ENCODE results near the gene CBLB. TPM values are rescaled to one million over a fixed set of nuclear protein-coding genes. Genes with fewer than 3 reads are reported as not detected.

Gene CBLB
- total RNA-seq, 1 donor from 2014 or later = 140 TPM

DNA sequence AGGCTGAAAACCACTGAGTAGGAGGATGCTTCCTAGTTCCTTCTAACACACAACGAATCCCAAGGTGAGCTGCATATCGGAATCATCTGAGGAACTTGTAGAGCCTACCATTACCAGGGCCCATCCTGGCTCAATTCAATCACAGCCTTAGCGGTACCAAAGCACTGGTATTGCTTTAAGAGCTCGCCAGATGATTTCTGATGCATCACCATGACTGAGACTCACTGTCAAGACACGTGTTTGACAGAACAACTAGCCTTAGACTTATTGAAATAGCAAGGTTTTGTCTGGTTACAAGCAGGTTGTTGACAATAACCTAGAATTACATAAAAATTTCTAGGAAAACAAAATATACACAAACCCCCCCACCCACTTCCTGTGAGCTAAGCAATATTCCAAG lies 68.5 kb downstream of the CBLB start:
- DNase-seq (ENCODE audit: low spot score) = no peak
- ATAC-seq = no peak
- intact Hi-C loops (cut with DNase I) = no loop called here

DNA sequence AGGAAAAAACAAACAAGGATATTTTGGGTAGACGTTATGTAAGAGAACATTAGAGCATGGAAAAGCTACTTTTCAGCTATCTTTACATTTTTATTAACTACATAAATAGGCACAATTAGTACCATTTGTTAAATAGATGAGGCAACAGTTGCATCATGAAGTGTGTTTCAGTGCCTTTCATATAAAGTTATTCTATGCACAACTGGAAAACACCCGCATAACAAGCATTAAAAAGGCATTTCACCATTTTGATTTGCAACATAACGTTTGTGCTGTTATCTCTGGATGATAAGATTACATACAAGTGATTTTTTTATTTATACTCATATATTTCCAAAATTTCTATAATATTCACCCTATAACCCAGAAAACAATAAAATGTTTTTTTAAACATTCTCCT lies 69.5 kb downstream of the CBLB start:
- DNase-seq (ENCODE audit: low spot score) = no peak
- ATAC-seq = no peak
- intact Hi-C loops (cut with DNase I) = no loop called here

DNA sequence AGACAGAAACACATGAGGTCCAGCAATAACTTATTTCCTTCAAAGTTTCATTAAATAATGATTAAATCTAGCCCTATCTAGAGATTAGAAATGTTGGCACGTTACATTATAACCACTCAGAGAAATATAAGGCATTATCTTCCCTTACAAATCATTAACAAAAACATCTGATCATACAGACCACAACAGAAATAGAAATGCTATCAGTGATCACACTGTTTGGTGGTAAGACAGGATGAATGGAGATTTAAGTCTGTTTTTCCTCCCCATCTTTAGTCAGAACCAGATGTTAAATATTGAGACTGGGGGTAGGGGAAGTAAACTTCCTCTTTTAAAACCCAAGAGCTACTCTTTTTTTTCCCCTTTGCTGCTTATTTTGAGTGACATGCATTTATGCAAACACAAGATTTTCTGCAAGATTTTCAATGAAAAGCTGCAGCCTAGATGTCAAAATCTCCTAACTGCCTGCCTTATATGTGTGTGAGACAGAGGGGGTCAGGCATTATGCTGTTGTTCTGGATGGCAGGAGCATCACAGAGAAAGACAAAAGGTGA lies 70.4 kb downstream of the CBLB start:
- ATAC-seq = no peak
- DNase-seq (ENCODE audit: low spot score) = no peak
- intact Hi-C loops (cut with DNase I) = no loop called here

DNA sequence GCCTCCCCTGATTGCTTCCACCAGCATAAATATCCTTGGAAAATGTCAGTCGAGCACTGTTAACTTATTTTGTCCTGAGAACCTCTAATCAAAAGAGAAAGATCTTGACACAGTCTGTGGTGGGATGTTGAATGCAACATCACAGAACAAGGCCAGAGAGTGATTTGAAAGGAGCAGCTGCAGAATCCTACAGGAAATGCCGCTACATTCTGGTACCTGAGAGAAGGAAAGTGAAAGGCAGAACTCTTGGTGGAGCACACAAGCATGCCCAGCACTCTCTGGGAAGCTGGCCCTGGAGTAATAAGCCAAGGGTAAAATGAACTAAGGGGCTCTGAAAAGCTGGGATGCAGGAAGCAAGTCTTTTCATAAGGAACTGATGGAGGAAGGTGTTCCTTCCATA lies 75.8 kb downstream of the CBLB start:
- DNase-seq (ENCODE audit: low spot score) = no peak
- ATAC-seq = no peak
- intact Hi-C loops (cut with DNase I) = loop anchor here (5.0 kb wide), 1 partner anchor 634 kb away; no protein-coding TSS in a partner anchor

DNA sequence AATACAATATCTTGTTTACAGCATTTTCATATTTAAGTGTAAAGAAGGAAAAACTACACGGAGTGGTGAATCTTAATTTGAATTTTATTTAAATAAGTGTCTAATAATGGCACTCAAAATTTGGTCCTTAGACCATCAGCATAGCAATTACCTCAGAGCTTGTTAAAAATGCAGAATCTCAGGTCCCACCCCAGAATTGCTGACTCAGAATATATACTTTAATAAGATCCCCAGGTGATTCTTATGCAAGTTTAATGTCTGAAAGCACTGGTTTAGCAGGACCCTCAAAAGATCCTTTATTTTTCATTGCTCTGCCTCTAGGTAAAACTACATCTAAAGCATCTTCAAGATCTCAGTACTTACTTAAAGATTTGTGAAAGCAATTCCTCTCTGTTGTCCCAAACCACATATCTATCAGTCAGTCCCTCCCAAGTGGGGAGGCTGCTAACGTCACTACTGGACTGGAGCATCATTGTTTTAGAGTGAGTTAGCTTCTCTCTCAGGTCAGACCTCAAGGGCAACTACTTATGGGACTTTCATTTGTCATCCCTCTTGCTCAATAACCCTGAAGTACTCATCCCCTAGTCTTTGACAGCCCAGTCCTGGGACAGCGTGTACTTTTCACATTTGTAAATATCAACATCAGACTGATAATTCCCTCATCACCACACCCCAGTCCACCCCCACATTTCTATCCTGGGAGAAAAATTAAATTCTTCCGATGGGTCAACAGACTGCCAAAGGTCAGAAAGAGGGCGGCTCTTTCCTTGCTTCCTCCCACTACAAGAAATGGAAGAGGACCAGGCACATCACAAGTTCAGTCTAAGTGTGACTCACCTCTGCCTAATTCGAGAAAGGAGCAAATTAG lies 76.7 kb downstream of the CBLB start:
- peak; percentile 95 for ATAC-seq
- DNase-seq (ENCODE audit: low spot score) = peak; percentile 82
- intact Hi-C loops (cut with DNase I) = loop anchor here (5.0 kb wide), 1 partner anchor 635 kb away; no protein-coding TSS in a partner anchor

DNA sequence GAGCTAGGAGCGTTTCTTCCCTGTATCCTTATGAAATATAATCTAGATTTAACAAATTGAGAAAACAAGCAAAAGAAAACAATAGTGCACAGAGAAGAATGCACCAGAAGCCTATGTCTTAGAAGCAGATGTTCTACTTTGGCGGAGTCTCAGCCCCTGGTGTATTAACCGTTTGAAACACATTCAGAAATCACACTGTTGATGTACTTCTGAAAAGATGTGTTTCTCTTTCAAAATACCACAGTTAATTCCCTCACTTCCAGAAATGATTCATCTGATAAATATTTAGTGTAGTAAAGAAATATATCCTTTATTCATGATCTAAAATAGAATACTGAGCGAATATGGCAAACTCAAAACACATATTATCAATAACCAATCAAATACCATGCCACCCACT lies 77.7 kb downstream of the CBLB start:
- no peak for DNase-seq (ENCODE audit: low spot score)
- ATAC-seq = peak; percentile 70
- intact Hi-C loops (cut with DNase I) = loop anchor here (5.0 kb wide), 1 partner anchor 636 kb away; no protein-coding TSS in a partner anchor

DNA sequence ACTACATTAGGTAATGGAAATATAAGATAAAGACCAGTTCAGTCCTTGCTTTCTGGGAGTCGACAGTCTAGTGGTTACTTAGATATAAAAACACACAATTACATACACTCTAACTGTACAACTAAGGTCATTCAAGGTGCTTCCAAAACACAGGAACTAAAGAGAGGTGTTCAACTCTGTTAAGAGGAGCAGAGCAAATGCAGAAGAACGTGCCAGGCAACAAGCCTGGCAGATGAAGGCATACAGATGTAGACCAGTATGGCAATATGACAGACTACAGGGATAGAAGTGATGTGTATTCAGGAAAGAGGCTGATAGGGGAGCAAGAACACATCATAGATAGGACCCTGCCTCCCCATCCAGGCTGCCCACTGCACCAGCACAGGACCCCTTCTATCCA lies 78.3 kb downstream of the CBLB start:
- DNase-seq (ENCODE audit: low spot score) (no peak), ATAC-seq (no peak)
- intact Hi-C loops (cut with DNase I) = loop anchor here (5.0 kb wide), 1 partner anchor 637 kb away; no protein-coding TSS in a partner anchor

DNA sequence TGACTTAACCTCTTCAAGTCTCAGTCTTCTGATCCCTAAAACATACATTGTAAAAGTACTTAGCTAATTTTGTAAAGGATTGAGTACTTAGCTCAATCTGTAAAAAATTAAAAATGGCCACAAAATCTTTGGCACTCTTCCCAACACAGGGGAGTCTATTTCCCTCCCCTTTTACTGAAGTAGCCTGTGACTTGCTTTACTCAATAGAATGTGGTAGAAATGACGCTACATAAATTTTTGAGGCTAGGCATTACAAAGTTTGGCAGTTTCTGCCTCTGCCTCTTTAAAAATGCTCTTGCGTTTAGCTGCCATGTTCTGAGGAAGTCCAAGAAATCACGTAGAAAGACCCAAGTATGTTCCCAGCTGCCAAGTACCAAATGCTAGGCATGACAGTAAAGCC lies 80.2 kb downstream of the CBLB start:
- no peak for ATAC-seq
- intact Hi-C loops (cut with DNase I) = no loop called here
- DNase-seq (ENCODE audit: low spot score) = no peak

DNA sequence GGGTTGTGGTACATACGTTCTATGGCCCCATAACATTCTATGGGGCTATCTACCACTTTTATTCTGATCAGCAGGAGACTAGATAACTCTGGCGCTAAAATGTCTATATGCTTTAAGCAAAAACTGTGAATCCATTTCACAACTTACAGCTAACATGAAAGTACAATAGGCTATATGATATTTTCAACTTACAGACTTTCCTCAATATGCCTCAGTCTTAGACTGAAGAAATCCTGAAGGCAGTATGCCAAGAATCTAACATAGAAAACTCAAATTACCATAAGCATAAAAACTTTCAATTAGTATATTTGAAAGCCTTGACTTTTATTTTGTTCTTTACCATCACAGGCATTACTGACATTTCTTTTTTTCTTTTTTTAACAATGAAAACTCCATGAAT lies 81.4 kb downstream of the CBLB start:
- intact Hi-C loops (cut with DNase I) = no loop called here
- DNase-seq (ENCODE audit: low spot score) = no peak
- no peak for ATAC-seq

DNA sequence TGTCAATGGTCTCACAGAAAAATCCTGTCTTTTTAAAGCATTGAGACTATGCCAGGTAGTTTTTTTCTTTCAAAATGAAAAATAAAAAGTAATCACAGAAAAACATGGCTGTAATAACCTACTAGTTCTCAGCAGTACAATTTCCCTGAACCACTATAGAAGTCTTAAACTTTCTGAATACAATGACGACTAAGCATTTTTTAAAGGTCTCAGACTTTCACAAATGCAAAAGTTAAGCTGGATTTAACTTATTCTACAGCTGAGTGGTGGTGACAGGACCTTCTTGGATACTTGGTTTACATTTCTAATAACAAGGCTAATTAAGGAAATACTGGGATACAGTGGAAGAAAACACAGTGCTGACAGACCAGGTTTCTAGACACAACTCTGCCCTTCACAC lies 81.8 kb downstream of the CBLB start:
- no peak for ATAC-seq
- intact Hi-C loops (cut with DNase I) = no loop called here
- DNase-seq (ENCODE audit: low spot score) = no peak

DNA sequence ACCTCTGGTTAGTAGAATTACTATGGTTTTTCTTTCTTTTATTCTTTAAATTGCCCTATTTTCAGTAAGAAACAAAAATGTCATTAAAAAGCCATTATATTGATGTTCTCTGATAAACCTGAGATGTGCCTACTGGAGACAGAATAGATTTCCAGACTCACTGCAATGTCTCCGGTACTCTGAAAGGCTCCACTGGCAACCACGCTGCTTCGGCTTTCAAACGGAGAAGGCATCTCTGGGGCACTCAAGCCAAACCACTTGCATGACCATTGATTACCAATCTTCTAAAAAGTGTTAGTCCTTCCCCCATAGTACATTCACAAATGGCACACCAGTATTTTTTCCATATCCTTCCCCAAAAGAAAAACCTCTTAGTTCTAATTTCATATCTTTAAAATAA lies 82.6 kb downstream of the CBLB start:
- ATAC-seq (no peak), DNase-seq (ENCODE audit: low spot score) (no peak)
- intact Hi-C loops (cut with DNase I) = no loop called here

DNA sequence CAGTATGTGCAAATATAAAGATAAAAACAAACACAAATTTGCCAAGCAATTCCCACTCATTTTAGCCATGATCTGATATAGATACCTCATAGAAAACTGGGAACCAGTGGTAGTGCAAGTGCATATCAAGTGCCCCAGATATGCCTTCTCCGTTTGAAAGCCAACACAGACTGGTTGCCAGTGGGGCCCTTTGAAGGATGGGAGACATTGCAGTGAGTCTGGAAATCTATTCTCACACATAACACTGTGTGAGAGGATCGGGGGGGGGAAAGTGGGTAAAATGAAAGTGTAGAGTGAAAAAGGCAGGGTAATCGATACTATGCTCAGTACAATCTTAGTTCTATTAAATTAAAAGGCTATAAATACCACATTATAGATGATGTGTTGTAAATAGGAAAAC lies 83.0 kb downstream of the CBLB start:
- no peak for ATAC-seq
- intact Hi-C loops (cut with DNase I) = no loop called here
- no peak for DNase-seq (ENCODE audit: low spot score)

DNA sequence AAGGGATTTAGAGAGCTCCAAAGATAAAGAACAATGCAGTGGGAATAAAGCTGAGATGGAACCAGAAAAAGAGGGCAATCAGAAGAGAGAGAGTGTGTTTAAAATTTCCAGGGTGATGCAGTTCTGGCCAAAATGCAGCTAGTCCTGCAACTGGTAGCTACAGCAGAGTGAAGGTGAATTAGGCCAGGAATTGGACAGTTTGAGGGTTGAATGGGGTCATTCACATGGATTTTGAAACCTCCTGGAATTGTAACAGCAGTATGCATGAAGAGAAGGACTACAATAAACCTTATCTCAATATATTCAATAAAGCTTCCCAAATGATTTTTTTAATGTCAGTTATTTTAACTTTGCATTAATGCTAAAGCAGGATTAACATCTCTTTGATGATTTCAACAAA lies 85.2 kb downstream of the CBLB start:
- ATAC-seq (no peak), DNase-seq (ENCODE audit: low spot score) (no peak)
- intact Hi-C loops (cut with DNase I) = no loop called here

DNA sequence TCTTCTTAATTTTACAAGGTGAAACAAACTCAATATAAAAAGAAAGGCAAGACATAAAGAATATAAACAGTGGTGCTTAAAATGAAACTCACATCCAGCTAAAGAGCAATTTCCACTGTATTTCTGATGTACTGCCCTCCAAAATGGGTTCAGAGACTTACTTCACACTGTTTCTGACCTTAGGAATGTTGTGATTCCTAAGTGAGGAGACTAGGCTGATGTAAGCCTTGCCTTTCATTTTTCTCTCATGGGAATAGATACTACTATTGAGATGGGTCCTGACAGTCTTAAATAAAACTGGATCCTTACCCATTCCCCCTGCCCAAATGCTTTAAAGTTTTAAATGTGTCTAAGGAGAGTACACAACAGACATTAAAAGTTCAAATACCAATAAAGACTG lies 86.9 kb downstream of the CBLB start:
- intact Hi-C loops (cut with DNase I) = no loop called here
- peak; percentile 47 for ATAC-seq
- no peak for DNase-seq (ENCODE audit: low spot score)

DNA sequence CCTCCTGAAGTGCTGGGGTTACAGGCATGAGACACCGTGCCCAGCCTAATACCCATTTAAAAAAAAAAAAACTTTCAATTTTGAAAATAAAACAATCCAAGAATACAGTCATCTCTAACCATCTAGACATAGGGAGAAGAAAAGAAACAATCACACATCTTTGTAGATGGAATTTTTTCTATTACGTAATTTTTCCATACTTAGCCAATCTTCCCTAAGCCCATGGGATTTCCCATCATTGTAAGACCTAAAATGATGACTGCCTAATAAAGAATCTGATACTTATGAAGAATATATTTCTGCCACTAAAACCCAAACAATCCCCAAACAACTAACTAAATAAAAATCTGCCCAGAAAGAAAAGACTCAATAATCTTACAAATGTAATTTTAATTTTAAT lies 88.7 kb downstream of the CBLB start:
- intact Hi-C loops (cut with DNase I) = no loop called here
- ATAC-seq (peak; percentile 61), DNase-seq (ENCODE audit: low spot score) (no peak)

DNA sequence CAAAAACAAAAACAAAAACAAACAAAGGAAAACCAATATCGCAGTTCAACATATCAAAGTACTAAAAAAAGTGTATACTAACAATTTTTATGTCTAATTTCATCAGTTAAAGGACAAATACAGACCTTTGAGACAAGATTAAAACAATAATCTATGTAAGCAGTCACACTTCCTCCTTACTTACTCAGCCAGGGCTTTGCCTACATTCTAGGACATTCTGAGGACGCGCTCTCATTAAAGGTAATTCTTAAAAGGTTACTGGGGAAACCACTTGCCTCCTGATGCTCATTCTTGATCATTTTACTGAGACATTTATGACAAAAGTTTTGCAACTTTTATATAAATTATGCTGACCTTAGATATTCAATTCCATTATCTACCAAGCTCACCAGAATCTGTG lies 93.4 kb downstream of the CBLB start:
- no peak for DNase-seq (ENCODE audit: low spot score)
- intact Hi-C loops (cut with DNase I) = no loop called here
- no peak for ATAC-seq

DNA sequence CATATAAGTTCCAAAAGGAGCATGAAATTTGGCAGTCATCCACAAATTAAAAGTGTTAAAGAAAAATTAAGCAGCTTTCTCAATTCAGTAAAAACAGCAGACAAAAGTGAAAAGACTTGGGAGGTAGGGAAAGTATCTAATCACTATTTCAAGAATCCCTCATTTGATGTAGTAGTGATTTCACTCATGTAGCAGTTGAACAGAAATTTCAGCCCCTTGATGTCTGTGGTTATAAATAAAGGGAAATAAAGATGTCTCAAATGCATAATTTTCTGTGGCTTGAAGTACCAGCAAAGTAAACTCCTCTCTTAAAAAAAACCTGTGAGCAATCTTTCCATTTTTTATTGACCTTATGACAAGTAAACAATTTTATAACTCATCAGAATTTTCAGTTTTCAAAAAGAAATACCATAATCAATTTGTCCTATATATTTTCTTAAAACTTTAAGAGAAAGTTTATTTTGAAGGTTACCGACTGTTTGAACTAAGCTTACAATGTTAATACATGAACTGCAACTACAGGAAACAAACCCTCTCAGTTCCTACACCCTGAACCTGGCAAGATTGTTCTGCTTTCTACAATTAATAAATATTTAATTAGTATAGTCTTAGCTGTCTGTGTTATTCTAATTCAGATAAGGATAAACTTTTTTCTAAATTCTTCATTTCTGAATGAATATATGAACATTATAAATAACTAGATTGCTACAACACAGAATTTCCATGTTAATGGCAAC lies 94.2 kb downstream of the CBLB start:
- ATAC-seq (no peak), DNase-seq (ENCODE audit: low spot score) (no peak)
- intact Hi-C loops (cut with DNase I) = no loop called here

DNA sequence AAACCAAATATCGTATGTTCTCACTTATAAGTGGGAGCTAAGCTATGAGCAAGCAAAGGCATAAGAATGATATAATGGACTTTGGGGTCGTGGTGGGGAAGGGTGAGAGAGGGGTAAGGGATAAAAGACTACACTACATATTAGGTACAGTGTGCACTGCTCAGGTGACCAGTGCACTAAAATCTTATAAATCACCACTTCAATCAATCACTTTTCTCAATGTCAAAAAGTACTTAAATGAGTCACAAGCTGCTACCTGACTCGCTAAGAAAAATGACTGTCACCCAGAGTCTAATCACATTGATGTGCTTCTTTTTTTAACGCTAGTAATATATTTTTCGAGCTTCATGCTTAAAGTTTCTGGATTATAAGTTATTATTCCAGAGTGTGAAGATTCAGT lies 95.5 kb downstream of the CBLB start:
- intact Hi-C loops (cut with DNase I) = no loop called here

DNA sequence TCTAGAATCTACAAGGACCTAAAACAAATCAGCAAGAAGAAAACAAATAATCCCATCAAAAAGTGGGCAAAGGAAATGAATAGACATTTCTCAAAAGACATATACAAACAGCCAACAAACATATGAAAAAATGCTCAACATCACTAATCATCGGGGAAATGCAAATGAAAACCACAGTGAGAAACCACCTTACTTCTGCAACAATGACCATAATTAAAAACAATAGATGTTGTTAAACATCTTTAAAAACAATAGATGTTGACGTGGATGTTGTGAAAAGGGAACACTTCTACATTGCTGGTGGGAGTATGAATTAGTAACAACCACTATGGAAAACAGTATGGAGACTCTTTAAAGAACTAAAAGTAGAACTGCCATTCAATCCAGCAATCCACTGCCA lies 96.2 kb downstream of the CBLB start:
- DNase-seq (ENCODE audit: low spot score) = no peak
- ATAC-seq = no peak
- intact Hi-C loops (cut with DNase I) = no loop called here

More for the DNA sequence above, 95.5 kb downstream of the CBLB start:
- ATAC-seq = no peak
- DNase-seq (ENCODE audit: low spot score) = no peak

DNA sequence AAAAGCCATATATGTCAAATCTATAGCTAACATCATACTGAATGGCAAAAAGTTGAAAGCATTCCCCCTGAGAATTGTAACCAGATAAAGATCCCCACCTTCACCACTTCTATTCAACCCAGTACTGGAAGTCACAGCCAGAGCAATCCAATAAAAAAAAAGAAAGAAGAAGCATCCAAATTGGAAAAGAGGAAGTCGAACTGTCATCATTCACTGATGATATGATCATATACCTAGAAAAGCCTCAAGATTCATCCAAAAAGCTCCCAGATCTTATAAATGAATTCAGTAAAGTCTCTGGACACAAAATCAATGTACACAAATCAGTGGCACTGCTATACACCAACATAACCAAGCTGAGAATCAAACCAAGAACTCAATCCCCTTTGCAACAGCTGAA lies 97.4 kb downstream of the CBLB start:
- intact Hi-C loops (cut with DNase I) = no loop called here
- ATAC-seq (no peak), DNase-seq (ENCODE audit: low spot score) (no peak)
